Stimulated activated CD8-positive, alpha-beta memory T cell treated with anti-CD3 and anti-CD28 coated beads, Interleukin-4, amount 100 ng/mL, for 48 hours (primary cell): Measurements from ENCODE around the gene ZBTB7C.

ENCODE experiments used
- DNase-seq: peaks from one replicate; pipeline ENCODE4 v3.0.0-alpha.2; 2020

The ZBTB7C gene

DNA sequence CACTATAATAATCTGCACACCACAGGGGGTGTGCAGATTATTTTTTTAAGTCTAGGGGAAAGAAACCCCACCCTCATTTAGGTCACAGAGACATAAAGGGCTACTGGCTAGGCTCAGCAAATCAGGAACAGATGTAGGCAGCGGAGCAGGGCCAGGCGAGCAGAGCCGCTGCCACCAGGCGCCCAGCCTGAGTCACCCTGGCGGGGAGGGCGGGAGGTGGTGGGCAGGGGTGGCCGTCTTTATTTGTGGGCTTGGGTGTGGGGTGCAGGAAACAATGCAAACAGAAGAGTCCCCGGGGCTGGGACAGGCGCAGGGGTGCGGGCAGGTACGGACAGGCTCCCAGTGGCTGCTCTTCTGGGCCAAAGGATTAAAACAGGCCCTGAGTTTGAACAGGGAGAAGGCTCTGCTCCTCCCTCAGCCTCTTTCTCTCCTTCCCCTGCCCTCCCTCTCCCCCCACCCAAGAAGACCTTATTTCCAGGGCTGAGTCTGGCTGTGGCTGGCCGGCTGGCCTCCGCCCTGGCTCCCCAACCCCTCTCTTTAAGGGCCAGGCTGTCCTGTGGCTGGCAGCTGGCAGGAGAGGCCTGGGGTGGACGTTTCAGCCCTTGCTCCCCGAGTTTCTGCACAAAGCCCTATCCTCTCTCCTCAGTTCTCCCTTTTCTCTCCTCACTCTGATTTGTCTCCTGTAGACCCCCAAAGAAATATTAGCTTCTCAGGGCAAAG, 335.8 kb downstream of the ZBTB7C start:
- DNase-seq = no peak

DNA sequence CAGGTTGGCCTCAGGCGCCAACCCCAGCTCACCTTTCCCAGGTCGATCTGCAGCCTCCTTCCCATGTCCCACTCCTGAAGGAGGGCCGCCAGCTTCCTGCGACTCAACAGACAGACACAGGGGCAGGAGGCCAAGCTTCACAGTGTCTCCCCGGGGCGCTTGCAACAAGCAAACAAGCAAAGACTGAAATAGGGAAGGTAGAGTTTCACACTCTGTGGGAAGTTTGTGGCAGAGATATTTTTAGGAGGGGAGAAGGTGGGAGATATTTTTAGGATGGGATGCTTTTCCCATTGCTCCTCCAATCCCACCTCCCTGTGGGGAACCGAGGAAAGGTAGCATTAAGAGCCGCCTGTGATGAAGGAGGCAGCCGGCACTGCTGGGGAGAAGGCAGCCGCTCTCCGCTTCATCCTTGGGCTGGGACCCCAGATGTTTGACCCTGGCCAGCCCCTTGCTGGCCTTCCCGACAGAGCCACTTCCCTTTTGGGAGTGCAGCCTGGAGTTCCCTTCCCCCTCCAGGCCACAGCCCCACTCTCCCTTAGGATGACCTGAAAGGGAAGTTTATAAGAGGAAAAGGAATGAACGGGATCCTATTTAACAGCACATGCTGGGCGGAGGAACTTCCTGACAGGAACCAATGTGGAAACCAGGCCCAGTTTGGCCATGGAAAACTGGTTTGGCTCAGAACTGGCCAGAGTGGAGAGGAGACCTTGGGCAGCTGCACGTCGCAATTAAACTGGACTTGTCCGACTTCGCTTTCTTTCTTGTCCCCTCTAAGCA, 336.6 kb downstream of the ZBTB7C start:
- DNase-seq = no peak

DNA sequence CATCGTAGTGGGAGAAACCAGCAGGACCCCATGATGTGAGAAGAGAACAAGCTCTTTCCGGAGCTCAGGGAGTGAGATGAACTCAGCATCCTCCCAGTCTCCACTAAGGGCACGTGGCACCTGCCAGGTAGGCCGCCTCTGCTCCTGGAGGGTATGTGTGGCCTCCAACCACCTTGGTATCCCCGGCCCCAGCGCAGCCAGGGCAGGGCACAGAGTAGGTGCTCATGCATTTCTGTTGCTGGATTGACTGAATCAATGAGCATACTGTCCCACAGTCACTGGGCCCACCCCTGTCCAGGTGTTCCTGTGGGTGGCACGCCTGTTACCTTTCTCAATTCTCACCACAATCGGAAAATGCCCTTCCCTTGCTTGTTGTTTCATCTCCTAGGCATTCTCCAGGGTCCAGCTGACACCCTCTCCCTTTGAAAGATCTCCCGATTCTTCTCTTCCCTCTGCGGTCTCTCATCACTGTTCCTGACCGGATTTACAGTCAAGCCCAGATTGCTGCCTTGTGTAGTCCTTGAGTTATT, 340.2 kb downstream of the ZBTB7C start:
- DNase-seq = no peak

GRCh38 chr18:48066225-48066652, 342.9 kb downstream of the ZBTB7C start:
- no peak for DNase-seq

GRCh38 chr18:48065601-48065995, 343.6 kb downstream of the ZBTB7C start:
- DNase-seq = no peak

GRCh38 chr18:48064978-48065600, 344.1 kb downstream of the ZBTB7C start:
- DNase-seq = no peak

DNA sequence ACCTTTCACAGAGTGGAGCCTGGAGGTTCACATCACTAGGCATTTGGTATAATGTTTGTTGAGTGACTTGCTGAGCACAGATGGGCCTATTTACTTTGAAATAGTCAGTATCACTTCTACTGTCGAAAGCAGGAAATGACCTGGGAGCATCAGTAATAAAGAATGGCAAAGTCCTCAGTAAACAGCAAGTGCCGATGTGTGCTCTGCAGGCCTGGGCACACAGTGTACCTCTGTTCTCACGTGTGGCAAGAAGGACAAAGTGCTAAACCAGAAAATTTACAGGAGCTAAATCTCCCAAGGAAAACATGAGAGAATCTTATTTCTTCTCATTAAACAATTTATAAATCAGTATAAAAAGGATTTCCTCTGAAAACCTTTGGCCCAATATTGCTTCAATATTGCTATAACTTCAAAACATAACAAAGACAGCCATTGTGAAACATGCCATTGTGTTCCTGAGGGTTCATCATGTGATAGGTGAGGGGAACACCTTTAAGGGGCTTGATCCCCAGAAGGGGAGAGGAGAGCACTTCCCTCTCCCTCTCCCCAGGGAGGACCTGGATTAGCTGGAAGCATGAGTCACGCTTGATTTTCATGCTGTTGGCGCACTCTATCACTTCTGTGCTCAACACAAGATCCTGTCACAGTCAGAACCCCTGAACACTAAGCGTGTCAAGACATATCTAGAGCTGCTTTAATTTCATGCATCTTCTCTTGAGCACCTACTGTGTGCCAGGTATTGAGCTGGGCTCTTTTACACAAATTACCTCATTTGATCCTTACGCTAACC, 347.2 kb downstream of the ZBTB7C start:
- no peak for DNase-seq

GRCh38 chr18:48060970-48061369, 348.2 kb downstream of the ZBTB7C start:
- no peak for DNase-seq

DNA sequence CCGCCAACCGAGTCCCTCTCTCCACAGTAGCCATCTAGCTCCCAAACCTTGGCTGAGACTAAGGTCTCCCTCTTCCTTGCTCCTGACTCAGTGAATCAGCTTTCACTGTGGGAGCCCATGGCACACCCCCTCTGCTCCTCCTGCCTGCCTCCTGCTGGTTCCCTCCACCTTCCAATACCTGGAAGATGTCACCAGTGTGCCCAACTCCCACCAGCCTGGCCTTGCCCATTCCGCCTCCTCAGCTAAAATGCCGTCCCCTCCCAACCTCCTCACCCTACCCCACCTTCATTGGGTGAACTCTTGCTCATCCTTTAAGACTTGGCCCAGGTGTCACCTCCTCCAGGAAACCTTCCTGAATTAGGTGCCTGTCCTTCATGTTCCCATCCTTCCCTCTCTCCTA, 348.8 kb downstream of the ZBTB7C start:
- DNase-seq = no peak

DNA sequence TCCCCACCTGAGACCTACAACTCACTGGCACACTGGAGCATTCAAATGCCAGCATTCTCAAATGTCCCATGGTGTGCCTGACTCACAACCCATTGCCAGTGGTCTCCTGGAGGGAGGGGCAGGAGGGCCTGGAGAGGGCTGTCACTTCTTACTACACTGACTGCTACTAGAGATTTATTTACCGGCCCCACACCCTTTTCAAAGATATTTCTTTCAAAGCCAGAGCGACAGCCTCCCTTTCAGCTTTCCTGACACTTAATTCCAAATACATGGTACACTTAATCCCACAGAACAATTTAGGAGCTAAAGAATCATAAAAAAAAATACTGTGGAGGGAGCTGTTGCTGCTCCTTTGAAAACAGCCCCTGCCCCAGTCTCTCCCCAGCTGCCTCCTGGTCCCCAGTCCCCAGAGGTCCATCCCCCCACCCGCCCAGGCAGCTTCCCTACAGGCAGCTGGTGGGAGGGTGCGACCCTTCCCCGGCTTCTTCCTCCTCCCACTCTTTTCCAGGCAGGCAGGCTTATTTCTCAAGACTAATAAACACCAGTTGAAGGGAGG, 349.6 kb downstream of the ZBTB7C start:
- DNase-seq = no peak

- DNase-seq = no peak
Measured at GRCh38 chr18:48058486-48058885, 350.7 kb downstream of the ZBTB7C start.

- no peak for DNase-seq
Measured at GRCh38 chr18:48057018-48057417, 352.2 kb downstream of the ZBTB7C start.

DNA sequence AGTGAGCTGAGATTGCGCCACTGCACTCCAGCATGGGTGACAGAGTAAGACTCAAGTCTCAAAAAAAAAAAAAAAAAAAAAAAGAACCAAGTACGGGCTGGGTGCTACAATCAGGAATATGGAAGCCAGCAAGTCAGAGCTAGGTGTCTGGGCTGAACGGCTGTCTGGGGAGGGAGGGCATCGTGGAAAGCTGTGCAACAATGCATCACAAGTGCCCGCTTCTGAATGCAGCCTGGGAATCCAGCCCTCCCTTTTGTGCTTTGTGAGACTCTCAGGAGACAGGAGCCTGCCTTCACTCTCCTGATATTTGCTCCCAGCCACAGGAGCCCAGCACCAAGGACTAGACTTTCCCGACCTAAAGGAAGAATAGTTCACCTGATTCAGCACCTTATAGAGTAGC, 353.8 kb downstream of the ZBTB7C start:
- no peak for DNase-seq

DNA sequence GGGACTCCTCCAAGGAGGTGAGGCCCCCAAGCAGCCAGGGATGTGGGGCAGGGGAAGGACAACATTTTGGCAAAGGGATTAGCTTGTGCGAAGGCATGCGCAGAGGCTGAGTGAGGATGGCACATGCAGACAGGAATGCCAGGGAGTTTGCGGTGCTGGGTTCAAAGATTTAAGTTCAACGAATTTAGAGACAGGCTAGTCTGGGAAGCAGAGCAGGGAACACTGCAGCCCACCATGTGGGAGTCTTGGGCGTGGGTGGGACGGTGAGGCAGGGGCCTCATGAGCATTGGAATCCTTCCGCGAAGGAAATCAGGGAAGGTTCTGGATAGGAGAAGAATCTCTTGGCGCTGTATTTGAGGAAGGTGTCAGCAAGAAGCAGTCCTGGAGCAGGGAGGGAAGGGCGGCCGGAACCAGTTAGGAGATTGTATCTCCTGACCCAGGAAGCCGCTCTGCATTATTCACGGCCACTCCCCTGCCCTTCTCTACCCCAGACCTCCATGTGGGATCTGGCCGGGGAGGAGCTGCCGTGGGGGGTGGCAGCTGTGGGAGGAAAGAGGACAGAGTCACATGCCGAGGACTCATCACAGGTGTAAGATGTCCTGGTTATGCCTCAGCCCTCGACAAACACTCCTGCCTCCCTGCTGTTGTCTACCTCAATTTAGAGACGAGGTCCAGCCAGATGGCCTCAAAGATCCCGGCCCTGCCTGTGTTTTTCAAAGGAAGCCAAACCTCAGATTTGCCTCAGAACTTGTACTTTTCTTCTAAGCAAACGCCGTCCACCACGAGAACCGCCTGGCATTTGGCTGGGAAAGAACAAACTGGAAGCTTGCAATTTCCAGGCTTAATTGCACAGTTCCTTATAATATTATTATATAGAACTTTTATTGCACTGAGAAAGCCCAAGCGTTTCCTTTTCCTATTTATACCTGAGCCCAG, 355.0 kb downstream of the ZBTB7C start:
- no peak for DNase-seq

DNA sequence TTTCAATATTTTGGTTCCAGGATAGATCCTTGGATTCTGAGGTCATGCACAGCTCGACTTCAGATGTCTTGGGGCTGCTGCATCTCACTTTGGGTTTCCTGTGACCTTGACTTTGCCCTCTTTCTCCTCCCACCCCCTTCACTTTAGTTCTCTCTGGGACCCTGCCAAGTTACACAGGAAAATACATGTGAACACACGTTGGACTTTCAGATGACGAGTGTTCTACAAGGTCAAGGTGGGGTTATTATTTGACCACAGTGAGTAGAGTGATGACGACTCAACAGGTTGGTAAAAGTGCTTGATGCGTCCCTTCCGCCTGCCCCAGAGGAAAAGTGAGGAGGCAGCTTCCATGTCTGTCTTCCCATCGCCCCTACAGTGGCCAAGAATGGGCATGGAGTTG, 356.3 kb downstream of the ZBTB7C start:
- no peak for DNase-seq

GRCh38 chr18:48051945-48052840, 357.0 kb downstream of the ZBTB7C start:
- DNase-seq = no peak

DNA sequence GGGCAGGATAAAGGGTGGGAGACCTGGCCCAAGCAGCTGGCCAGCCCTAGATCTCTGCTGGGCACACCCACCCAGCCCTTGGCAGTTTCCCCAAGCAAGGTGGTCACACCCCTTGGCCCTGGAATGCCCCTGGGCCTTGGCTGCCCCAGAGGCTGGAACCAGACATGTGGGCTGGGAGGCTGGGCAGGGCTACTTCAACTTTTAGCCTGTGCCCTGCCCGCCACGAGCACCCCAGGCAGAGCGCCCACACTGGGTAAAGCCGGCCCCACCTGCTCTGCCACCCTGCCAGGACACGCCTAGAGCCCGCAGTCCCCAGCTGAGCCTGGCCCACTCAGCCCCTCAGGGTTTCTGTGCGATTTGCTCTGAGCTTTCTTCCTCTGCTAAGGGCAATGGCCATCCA, 359.0 kb downstream of the ZBTB7C start:
- DNase-seq = no peak

- DNase-seq = no peak
Measured at GRCh38 chr18:48049757-48050156, 359.4 kb downstream of the ZBTB7C start.

DNA sequence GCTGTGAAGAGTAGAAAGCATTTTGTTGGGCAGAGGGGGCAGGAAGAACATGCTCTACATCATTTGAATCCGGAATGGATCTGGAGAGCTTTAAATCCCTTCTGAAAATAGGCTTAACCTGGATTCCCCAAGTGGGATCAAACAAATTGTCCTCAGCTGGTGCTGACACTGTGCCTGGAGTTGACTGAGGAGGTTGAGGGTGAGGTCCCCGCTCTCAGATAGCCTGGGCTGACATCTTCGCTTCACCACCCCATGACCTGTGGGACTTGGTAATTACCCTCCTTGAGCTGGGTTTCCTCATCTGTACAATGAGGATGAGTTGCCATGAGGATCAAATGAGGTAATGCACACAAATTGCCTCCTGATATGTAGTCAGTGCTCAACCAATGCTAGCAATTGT, 360.9 kb downstream of the ZBTB7C start:
- DNase-seq = no peak

DNA sequence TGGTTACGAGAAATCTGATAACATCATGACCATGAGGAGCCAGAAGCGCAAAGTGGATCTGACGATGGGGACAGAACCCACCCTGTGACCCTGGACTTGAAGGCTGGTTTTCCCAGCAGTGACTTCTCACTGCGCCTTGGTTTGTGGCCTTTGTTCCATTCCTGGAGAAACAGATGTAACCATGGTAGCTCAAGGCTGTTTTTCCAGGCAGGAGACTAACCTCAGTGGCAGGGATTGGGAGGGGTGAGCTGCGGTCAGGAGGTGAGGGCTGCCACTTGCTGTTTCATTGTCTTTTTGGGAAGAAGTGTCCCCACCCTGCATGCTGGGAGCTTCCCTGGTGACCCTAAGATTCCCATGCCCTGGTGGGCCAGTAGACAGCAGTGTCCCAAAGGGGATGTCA, 362.3 kb downstream of the ZBTB7C start:
- DNase-seq = no peak
